GM18498 (cell line): ENCODE data around the gene CES2.

Source experiments
- ATAC-seq: cut with Tn5 transposase; IDR thresholded peaks from one replicate; pipeline ENCODE4 v1.9.1; 2021; ENCODE audit warnings: mild to moderate bottlenecking, moderate library complexity; ENCODE audit not compliant: unreplicated experiment

Gene CES2

GRCh38 chr16:66902648-66903543, 32.4 kb upstream of the CES2 start:
- ATAC-seq = no peak

DNA sequence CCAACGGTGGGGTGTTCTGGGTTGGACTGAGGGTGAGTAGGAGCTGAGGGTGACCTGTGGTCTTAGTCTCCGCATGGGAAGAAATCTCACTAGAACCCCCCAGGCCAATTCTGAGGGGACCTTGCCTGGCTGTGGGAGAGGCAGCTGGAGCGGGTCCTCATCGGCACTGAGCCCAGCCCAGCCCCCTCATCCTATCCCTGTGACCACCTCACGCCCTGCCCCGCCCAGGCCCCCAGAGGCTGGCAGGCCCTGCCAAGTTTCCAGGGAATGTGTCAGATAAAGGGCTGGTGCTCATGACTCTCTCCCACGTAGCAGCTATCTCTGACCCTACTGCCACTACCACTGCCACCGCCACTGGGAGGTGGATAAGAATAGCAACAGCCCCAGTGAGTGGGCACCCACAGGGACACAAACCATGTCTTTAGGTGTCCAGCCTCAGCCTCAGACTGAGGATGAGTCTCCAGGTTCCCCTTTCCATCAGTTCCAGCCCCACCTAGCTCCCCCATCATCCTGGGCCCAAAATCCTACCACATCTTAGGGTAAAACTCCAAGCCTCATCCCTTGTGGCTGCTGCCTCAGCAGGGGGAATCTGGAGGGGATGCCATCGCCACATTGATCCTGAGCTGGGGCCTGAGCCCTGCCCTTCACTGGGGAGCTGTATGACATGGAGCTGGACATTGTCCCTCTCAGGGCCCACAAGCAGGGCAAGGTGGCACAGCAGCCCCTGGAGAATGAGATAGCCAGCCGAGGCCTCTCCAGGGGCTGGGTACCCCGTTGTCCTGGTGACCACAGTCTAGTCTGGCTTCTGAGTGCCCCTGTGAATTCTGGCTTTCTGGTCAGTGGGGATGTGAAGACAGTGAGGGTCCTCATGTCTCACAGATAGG, 31.5 kb upstream of the CES2 start:
- no peak for ATAC-seq

DNA sequence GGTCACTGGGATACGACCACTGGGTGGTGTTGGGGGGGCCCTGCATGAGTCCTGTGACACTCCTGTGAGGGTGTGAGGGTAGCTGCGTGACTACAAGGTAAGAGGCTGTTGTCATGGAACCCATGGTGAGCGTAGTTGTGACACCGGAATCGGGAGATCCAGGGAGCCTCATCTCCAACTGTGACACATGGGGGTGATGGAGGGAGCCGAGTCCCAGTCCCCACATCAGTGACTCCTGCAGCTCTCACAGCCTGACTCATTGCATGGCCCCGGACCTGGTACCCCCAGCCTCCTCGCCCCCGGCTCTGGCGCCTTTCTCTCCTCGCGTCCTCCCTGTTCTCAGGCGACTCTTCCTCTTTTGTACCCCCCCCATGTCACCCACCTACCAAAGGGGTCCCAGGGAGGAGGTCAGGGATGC, 30.9 kb upstream of the CES2 start:
- ATAC-seq = no peak

DNA sequence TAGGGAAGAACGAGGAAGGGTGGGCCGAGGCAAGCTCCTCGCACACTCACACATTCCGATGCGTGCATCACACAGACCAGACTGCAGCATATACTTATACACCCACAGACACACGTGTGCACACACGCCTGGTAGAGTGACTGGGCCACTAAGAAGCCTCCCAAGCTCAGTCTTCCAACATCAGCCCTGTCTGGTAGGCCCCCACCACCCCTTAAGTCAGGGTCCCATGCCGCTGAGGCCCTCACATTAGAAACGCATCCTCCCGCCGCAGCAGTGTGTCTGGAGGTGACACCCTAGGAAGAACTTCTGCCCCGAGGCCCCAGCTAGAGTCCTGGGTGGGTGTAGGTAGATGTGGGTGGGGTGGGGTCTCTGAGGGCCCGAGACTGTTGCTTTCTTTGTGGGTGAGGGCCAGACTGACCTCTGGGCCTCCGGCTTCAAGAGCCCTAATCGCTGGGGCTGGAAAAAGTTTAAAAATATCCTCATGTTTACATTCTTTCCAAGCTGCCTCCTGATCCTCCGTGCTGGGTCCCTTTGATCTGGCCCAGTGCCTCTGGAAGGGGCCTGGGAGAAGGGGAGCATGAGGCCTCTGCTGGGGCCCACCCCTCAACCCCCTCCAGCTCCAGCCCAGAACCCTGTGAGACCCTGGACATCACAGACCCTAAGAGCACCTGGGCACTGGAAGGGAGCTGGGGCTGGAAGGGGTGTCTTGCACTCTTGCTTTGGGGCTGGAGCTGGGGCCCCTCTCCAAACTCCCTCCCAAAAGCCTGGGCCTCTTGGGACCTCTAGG, 30.3 kb upstream of the CES2 start:
- no peak for ATAC-seq

GRCh38 chr16:66905633-66906539, 29.4 kb upstream of the CES2 start:
- ATAC-seq = no peak

DNA sequence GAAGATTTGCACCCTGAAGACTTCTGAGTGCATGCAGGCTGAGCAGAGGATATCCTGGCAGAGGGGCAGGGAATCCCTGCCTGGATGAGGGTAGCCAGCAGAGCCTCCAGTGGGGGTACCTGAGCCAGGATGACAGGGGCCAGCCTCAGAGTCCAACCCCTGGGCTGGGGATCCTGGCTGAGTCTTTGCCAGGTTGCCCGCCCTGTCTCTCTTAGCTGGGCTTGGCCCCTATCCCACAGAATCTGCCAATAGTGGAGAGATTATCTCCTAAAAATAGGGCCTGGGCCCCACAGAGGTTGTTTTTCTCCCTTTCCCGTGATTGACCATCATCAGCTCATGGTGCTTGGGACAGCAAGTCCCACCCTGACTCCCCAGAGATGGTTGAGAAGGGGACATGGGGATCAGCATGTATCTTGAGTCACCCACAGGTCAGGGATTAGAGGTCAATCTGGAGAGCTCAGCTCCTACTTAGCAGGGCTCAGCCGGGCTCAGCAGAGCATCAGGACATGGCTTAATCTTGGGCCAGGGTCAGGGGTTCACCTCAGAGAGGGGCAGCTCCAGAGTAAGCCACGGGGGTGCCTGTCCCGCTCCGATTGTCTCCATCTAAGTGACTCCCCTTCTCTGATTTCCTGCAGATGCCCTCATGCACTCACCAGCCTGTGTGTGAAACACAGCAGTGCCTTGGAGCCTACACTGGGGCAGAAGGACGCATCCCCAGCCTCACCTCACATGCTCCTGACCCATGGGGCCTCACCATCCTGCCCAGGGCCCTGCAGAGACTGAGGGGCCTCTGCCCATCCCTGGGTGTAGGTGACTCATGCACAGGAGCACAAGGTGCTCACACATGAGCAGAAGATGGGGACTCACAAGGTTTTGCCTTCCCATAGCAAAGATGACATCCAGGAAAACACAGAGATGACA, 28.1 kb upstream of the CES2 start:
- ATAC-seq = no peak

- ATAC-seq = no peak
Observed at GRCh38 chr16:66908116-66908515, 27.2 kb upstream of the CES2 start.

DNA sequence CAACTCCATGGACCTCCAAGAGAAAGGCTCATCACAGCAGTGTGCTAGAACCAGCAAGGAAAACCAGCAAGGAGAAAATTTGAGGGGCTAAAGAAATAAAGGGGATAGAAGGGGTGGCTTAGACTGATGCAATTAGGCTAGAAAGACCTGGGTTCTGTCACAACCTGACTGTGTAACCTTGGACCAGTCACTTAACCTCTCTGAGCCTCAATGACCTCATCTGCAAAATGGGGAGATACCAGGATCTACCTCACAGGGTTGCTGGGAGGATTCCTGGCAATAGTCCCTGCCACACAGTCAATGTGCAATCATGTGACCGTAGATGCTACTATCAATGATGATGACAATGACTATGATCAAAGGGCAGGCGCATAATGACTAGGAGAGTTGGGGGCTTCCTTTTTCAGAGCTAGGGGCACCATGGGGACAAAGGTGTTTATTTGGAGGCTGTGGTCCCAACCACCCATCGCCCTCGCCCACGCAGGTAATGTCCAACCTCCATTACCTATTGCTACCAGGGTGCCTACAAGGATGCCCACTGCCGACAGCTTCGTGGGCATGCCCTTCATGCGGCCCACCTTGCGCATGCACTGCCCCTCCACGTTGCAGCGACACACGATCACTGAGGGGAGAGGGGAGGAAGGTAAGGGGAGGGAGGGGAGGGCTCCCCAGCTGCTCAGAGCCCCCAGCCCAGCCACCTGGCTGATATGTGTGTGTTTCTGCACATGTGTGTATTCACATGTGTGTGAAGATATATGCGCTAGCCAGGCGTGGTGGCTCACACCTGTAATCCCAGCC, 26.4 kb upstream of the CES2 start:
- ATAC-seq = no peak

GRCh38 chr16:66910175-66910940, 25.0 kb upstream of the CES2 start:
- no peak for ATAC-seq

DNA sequence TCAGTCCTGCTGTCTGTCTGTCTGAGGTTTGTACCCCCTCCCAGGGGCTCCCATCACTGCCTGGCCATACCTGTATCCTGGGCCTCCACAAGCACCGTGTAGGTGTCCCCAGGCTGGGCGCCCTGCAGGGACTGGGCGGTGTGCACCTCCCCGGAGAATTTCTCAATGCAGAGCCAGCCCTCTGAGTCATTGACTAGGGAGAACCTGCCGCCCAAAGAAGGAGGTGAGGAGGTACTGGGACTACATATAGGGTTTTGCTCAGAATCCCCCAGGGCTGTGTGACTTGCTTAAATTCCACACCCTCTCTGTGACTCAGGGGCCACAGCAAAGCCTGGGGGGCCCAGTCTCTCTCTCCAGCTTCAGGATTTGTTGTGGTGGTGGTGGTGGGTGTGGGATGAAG, 24.2 kb upstream of the CES2 start:
- ATAC-seq = no peak

DNA sequence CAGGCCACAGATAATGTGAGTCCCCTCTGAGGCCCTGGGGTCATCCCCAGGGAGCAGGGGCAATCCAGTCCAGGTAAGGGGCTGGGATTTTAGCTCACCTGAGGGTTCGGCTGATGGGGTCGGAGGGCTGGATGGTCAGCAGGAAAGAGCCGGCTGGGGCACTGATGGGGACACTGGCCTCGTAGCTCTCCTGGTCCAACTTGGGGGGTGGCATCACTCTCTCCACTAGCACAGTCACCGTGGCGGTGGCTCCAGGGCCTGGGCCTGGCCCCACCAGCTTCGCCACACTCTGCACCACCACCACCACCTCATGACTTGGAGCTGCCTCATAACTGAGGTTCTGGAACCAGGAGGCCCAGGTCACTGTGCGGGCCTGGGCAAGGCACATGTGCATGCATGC, 23.5 kb upstream of the CES2 start:
- no peak for ATAC-seq

- no peak for ATAC-seq
Observed at GRCh38 chr16:66913081-66913480, 22.2 kb upstream of the CES2 start.

- ATAC-seq = no peak
Observed at GRCh38 chr16:66913711-66914110, 21.6 kb upstream of the CES2 start.

DNA sequence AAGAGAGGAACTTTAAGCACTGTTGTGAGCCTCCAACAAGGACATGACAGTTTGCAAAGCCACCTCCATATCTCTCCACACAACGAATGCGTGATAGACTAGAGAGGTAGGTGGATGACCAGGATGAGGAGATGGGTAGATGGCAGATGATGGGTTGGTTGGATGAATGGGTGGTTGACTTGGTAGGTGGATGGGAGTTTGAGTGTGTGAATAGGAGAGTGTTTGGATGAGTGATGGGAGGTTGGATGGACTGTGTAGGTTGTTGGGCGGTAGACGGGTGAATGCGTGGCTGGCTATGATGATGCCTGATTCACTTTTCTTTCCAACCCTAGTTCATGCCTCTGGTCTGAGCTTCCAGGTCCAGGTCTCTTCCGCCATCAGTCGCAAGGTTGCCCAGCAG, 20.8 kb upstream of the CES2 start:
- no peak for ATAC-seq

DNA sequence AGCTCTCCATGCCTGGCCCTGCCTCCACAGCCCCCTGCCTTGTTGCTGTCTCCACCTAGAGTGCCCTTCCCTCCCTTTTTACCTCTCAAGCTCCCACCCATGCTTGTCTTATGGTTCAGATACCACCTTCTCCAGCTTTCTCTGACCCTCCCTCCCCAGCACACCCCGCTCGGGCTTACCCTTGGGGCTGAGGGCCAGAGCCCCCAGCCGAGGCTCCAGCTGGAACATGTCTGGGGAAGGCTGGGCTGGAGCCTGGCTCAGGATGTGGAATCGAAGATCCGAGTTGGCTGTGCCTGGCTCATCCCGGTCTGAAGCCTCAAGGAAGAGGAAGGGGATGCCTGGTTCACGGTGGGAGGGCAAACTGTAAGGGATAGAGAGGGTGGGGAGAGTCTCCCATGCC, 20.3 kb upstream of the CES2 start:
- ATAC-seq = no peak

GRCh38 chr16:66916518-66916917, 18.8 kb upstream of the CES2 start:
- ATAC-seq = no peak

DNA sequence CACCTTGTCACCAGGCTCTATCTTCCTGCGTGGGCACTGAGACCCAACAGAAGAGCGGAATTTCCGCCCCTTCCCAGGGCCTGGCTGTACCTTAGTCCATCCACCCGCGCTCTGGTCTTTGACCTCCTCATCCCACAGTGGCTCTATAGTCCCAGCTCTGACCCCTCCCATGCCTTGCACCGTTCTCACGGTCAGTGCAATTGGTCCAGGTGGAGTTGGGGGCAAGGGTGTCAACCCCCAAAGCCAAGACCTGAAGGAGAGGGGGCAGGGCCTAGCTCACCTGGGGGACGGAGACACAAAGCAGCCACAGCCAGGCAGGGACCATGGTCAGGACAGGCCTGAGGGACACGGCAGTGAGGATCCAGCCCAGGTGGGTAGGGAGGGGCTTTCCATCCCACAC, 17.6 kb upstream of the CES2 start:
- no peak for ATAC-seq

GRCh38 chr16:66918355-66918754, 17.0 kb upstream of the CES2 start:
- ATAC-seq = no peak
